NCI-H146 (cell line): ENCODE data around the gene HCFC1R1.
A peak's percentile ranks its signal among the peaks of the same experiment; 100 is the strongest.

Experiments used
- DNase-seq: peaks from one replicate; lab custom pipeline; 2025; lab: John Stamatoyannopoulos, UW

HCFC1R1 gene

GRCh38 chr16:3019594-3020246 lies 4.0 kb downstream of the HCFC1R1 start:
- no peak for DNase-seq

GRCh38 chr16:3017794-3018506 lies 5.8 kb downstream of the HCFC1R1 start, which contains the start of gene CLDN6:
Gene CLDN6, minus strand, starts transcription at chr16:3018183. Its CDS starts 2,162 bp downstream, at chr16:3016021.
- DNase-seq: no peak

GRCh38 chr16:3017344-3017743 lies 6.4 kb downstream of the HCFC1R1 start:
- no peak for DNase-seq

GRCh38 chr16:3015865-3016521 lies 7.7 kb downstream of the HCFC1R1 start:
- DNase-seq: no peak

GRCh38 chr16:3014971-3015370 lies 8.8 kb downstream of the HCFC1R1 start:
- no peak for DNase-seq

GRCh38 chr16:3013998-3014690 lies 9.6 kb downstream of the HCFC1R1 start:
- DNase-seq: no peak

GRCh38 chr16:3013491-3013951 lies 10.2 kb downstream of the HCFC1R1 start:
- DNase-seq: no peak

GRCh38 chr16:3012828-3013420 lies 10.8 kb downstream of the HCFC1R1 start, which contains the start of gene CLDN9:
Gene CLDN9, plus strand, starts transcription at chr16:3012923. Its CDS starts 440 bp downstream, at chr16:3013363.
- peak; percentile 90 for DNase-seq

- peak; percentile 78 for DNase-seq
Observed at GRCh38 chr16:3012246-3012645, 11.5 kb downstream of the HCFC1R1 start.

GRCh38 chr16:3010510-3010909 lies 13.2 kb downstream of the HCFC1R1 start:
- no peak for DNase-seq

GRCh38 chr16:3009568-3010390 lies 14.0 kb downstream of the HCFC1R1 start:
- DNase-seq: no peak

GRCh38 chr16:3008690-3009037 lies 15.1 kb downstream of the HCFC1R1 start:
- DNase-seq: no peak

- DNase-seq: no peak
Observed at GRCh38 chr16:3007957-3008689, 15.6 kb downstream of the HCFC1R1 start.

- no peak for DNase-seq
Observed at GRCh38 chr16:3007059-3007956, 16.4 kb downstream of the HCFC1R1 start.

GRCh38 chr16:3004781-3005284 lies 18.9 kb downstream of the HCFC1R1 start:
- peak; percentile 56 for DNase-seq

- DNase-seq: peak; percentile 54
Observed at GRCh38 chr16:3004319-3004718, 19.4 kb downstream of the HCFC1R1 start.

- peak; percentile 99 for DNase-seq
Observed at GRCh38 chr16:3003582-3004270, 20.0 kb downstream of the HCFC1R1 start.

GRCh38 chr16:3001316-3001715 lies 22.4 kb downstream of the HCFC1R1 start:
- DNase-seq: no peak
